Erythroblast (primary cell): Measurements from ENCODE around the gene NFATC1.

Experiments
- GATA1 ChIP-seq: IDR thresholded peaks from 2 replicates; pipeline ENCODE4 v1.6.1; 2011; ENCODE audit warnings: low read depth, mild to moderate bottlenecking, control low read depth, low read length, moderate library complexity
- POLR2A ChIP-seq: IDR thresholded peaks from 2 replicates; pipeline ENCODE4 v1.6.1; 2011; ENCODE audit warnings: mild to moderate bottlenecking, low read length

DNA sequence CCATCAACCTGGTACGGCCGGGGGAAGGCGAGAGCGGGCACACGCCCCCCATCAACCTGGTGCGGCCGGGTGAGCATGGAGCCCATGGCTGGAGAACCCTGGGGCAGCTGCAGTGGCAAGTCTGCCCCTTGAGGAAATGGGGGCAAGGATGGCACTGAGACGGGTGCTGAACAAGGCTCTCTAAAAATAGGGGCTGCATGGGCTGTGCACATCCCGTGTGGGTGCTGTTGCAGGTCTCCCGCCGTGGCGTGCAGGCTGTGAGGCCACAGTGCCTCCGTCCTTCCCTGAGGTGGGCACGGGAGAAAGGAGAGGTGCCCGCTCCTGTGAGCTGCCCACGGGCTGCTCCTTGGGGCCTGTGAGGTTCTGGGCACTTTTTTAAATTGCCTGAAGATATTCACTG, 99.2 kb downstream of the NFATC1 start:
- TF ChIP-seq POLR2A (no peak), GATA1 (no peak)
